NCI-H1092 (cell line): ENCODE measurements around the gene ENTREP3.

Experiments
- DNase-seq: peaks from one replicate; lab custom pipeline; 2025; lab: John Stamatoyannopoulos, UW

ENTREP3 gene

DNA sequence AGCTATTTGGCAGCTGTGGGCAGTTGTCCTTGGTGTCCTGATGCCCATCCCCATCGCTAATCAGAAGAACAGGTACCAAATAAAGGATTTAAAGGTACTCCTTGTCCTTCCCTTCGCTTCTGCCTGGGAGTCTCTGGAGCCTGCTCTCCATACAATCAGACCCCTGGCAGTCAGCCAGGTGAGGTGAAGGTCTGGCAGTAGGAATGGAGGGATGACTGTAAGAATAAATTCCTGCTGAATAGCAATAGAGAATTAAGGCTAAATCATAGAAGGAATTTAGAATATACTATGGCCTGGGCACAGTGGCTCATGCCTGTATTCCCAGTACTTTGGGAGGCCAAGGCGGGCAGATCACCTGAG lies 56.8 kb downstream of the ENTREP3 start:
- no peak for DNase-seq

- no peak for DNase-seq
These were observed 57.3 kb downstream of the ENTREP3 start for GRCh38 chr1:155197901-155198546.
